Fibroblast of skin of left quadriceps (primary cell): ENCODE results near the gene ANXA11.

Experiments used
- DNase-seq, 2 experiments: peaks; one replicate each; pipeline ENCODE4 v3.0.0-alpha.2; 2013; ENCODE audit warnings: low read depth in 2 of 2

The ANXA11 gene

DNA sequence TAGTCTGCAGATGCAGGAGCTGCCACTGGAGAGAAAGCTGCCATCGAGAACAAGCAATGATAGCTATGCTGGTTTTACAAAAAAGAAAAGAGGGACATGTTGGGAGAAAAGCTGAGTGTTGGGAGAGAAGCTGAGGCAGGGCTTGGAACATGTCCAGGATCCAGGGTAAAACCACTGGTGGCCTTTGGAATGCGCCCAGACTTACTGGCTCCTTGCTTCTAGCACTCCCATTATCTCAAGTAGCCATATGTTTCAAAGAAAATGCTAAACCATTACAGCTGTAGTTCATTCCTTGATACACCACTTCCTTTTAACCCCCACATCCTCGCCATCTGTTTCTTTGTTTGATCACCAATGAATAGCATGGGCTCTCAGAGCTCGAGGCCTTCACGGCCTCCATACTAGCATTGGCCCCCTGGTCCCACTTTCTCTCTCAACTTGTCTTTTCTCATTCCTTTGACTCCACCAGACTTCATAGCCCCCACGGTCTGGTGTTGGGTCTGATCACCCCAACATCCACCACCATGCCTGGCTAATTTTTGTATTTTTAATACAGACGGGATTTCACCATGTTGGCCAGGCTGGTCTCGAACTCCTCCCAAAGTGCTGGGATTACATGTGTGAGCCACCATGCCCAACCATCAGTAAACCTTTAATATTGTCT, 96.6 kb downstream of the ANXA11 start:
- no peak for DNase-seq

DNA sequence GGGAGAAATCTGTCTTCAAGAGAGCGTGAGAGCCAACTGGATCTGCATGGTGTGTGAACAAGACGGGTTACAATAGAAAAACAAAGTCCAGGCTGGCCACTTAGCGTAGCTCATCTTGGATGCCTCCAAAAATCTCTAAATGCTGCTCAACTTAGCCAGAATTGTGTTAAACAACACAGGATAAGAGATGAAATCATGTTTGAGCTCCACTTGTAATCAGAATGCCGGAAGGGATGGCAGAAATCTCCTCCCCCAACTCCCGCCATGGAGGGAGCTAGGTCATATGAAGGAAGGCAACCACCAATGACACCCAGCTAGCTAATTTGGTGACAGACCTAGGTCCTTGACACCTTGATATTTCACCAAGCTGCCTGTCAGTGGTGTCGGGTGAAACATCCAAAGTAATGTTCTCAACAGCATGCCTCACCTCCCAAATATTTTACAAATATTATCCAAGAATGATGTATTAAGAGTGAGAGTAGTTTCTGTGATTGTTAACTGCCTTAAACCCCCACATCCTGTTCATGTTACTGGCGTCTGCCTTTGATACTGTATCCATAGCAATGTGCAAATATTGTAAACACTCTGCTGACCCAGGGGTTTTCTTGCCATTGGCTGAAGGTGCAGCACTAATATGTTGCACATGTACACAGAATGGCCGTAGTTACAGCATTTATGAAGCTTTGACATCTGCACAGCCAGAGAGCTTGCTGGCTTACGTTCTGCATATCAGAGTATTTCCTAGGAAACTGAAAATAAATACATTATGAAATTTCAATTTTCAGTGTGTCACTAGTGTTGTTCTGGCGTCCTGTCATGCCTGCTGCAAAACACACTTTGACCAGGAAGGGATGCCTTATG, 101.0 kb downstream of the ANXA11 start:
- peak; percentile 76 for DNase-seq
